Measurements from ENCODE around the gene GRAMD1A.

- no peak for TF ChIP-seq CTCF (IDR thresholded peaks at IDR 0.05)
- TF ChIP-seq POLR2A (IDR thresholded peaks at IDR 0.05) = no peak
Measured at GRCh38 chr19:34961775-34962686, 38.1 kb upstream of the GRAMD1A start.

Measured in esophagus squamous epithelium (tissue), 4 donors.